ENCODE results near the gene IL11RA.

The IL11RA gene

GRCh38 chr9:34647651-34648050 is 4.3 kb upstream of the IL11RA start:
- H3K4me3 ChIP-seq (ENCODE audit: low read depth, low read length) = peak overlapping the region; percentile 92
- DNase-seq (ENCODE audit: low read depth) = no peak
- TF ChIP-seq MYC (IDR thresholded peaks at IDR 0.05; ENCODE audit: low read depth, low read length) (no peak), POLR2A (IDR thresholded peaks at IDR 0.05; ENCODE audit: extremely low read depth, insufficient read length) (no peak), CTCF (IDR thresholded peaks at IDR 0.05; ENCODE audit: low read depth, low read length) (no peak), MAX (IDR thresholded peaks at IDR 0.05; ENCODE audit: low read depth, low read length) (no peak)

GRCh38 chr9:34648673-34649072 is 3.3 kb upstream of the IL11RA start:
- no peak for DNase-seq (ENCODE audit: low read depth)
- no peak overlapping the region for H3K4me3 ChIP-seq (ENCODE audit: low read depth, low read length)
- TF ChIP-seq POLR2A (IDR thresholded peaks at IDR 0.05; ENCODE audit: extremely low read depth, insufficient read length) (no peak), CTCF (IDR thresholded peaks at IDR 0.05; ENCODE audit: low read depth, low read length) (no peak), MYC (IDR thresholded peaks at IDR 0.05; ENCODE audit: low read depth, low read length) (no peak), MAX (IDR thresholded peaks at IDR 0.05; ENCODE audit: low read depth, low read length) (no peak)

GRCh38 chr9:34650816-34651215 is 1.2 kb upstream of the IL11RA start:
- DNase-seq (ENCODE audit: low read depth) = no peak
- TF ChIP-seq CTCF (IDR thresholded peaks at IDR 0.05; ENCODE audit: low read depth, low read length) = no peak
- TF ChIP-seq MAX (IDR thresholded peaks at IDR 0.05; ENCODE audit: low read depth, low read length) = no peak
- no peak for TF ChIP-seq MYC (IDR thresholded peaks at IDR 0.05; ENCODE audit: low read depth, low read length)
- no peak for TF ChIP-seq POLR2A (IDR thresholded peaks at IDR 0.05; ENCODE audit: extremely low read depth, insufficient read length)
- no peak overlapping the region for H3K4me3 ChIP-seq (ENCODE audit: low read depth, low read length)

- no peak for TF ChIP-seq CTCF (IDR thresholded peaks at IDR 0.05; ENCODE audit: low read depth, low read length)
- no peak for TF ChIP-seq MAX (IDR thresholded peaks at IDR 0.05; ENCODE audit: low read depth, low read length)
- no peak for TF ChIP-seq POLR2A (IDR thresholded peaks at IDR 0.05; ENCODE audit: extremely low read depth, insufficient read length)
- TF ChIP-seq MYC (IDR thresholded peaks at IDR 0.05; ENCODE audit: low read depth, low read length) = no peak
- H3K4me3 ChIP-seq (ENCODE audit: low read depth, low read length) = no peak overlapping the region
Observed at GRCh38 chr9:34651321-34651720, 664 bp upstream of the IL11RA start.

GRCh38 chr9:34652602-34653000 is 616 bp downstream of the IL11RA start:
- no peak for TF ChIP-seq POLR2A (IDR thresholded peaks at IDR 0.05; ENCODE audit: extremely low read depth, insufficient read length)
- no peak for TF ChIP-seq MYC (IDR thresholded peaks at IDR 0.05; ENCODE audit: low read depth, low read length)
- no peak for TF ChIP-seq MAX (IDR thresholded peaks at IDR 0.05; ENCODE audit: low read depth, low read length)
- no peak for TF ChIP-seq CTCF (IDR thresholded peaks at IDR 0.05; ENCODE audit: low read depth, low read length)
- no peak overlapping the region for H3K4me3 ChIP-seq (ENCODE audit: low read depth, low read length)
- no peak for DNase-seq (ENCODE audit: low read depth)

More at GRCh38 chr9:34651321-34651720, 664 bp upstream of the IL11RA start:
- DNase-seq (ENCODE audit: low read depth) = no peak
